Bone marrow (tissue), 2 donors: ENCODE measurements around the gene TLR3.

Experiments
- DNase-seq, 2 donors: peaks; one replicate each; lab custom pipeline; 2025; lab: John Stamatoyannopoulos, UW

The TLR3 gene

GRCh38 chr4:186105647-186106321 is 36.8 kb downstream of the TLR3 start:
- no peak for DNase-seq

GRCh38 chr4:186107947-186108346 is 39.0 kb downstream of the TLR3 start:
- no peak for DNase-seq

- no peak for DNase-seq
Measured at GRCh38 chr4:186108391-186108790, 39.4 kb downstream of the TLR3 start.

- DNase-seq, result no peak
Measured at GRCh38 chr4:186109245-186109644, 40.3 kb downstream of the TLR3 start.

- no peak for DNase-seq
Measured at GRCh38 chr4:186116697-186117096, 47.7 kb downstream of the TLR3 start.

- no peak for DNase-seq
Measured at GRCh38 chr4:186118582-186118981, 49.6 kb downstream of the TLR3 start.

- DNase-seq, result no peak
Measured at GRCh38 chr4:186121057-186121456, 52.1 kb downstream of the TLR3 start.

GRCh38 chr4:186128842-186129241 is 59.9 kb downstream of the TLR3 start:
- DNase-seq, result no peak

GRCh38 chr4:186131935-186132334 is 63.0 kb downstream of the TLR3 start:
- no peak for DNase-seq

- no peak for DNase-seq
Measured at GRCh38 chr4:186132577-186133242, 63.8 kb downstream of the TLR3 start.

- DNase-seq, result no peak
Measured at GRCh38 chr4:186134257-186134656, 65.3 kb downstream of the TLR3 start.

GRCh38 chr4:186134861-186135260 is 65.9 kb downstream of the TLR3 start:
- no peak for DNase-seq

GRCh38 chr4:186137196-186137794 is 68.3 kb downstream of the TLR3 start:
- no peak for DNase-seq
